Upper lobe of left lung (tissue), 4 donors: ENCODE results near the gene PREX1.

Source experiments
- EP300 ChIP-seq, 4 donors: sonication (generic); formaldehyde crosslinking; IDR thresholded peaks; one replicate each; pipeline ENCODE4 v1.5.1; 2017; ENCODE audit warnings: antibody characterized with exemption in 4 of 4, control low read depth in 2 of 4
- POLR2AphosphoS5 ChIP-seq, 2 donors: sonication (generic); formaldehyde crosslinking; IDR thresholded peaks; one replicate each; pipeline ENCODE4 v1.5.1; 2017; ENCODE audit warnings: antibody characterized with exemption in 2 of 2
- TF ChIP-seq, protein P1 (sequence below), 6 experiments: fragments of 450-650 bp in 4 of 6; fragments of 200-600 bp in 2 of 6; sonication (generic) in 2 of 6; IDR thresholded peaks; one replicate each; pipeline ENCODE4 v1.5.1; 2016 to 2019; ENCODE audit warnings: antibody characterized with exemption in 6 of 6

DNA sequence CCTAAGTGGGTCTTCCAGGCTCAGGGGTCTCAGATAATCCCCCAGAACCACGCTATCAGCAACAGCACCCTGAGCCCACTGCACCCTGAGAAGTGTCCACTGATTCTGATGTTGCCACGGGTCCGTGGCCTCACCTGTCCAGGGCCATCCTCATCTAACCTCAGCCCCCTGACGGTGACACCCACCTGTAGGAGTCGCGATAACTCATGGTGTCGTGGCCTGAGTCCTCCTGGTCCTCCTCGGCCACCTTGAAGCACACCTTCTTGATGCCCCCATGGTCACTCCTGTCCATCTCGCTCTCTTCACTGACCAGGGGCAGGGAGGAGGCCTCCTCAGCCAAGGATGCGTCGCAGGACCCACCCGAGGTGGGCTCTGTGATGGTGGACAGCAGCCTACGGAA, 182.1 kb downstream of the PREX1 start:
- no peak for TF ChIP-seq POLR2AphosphoS5 (IDR thresholded peaks at IDR 0.05)
- TF ChIP-seq EP300 (IDR thresholded peaks at IDR 0.05) = no peak
- TF ChIP-seq, protein P1, sequence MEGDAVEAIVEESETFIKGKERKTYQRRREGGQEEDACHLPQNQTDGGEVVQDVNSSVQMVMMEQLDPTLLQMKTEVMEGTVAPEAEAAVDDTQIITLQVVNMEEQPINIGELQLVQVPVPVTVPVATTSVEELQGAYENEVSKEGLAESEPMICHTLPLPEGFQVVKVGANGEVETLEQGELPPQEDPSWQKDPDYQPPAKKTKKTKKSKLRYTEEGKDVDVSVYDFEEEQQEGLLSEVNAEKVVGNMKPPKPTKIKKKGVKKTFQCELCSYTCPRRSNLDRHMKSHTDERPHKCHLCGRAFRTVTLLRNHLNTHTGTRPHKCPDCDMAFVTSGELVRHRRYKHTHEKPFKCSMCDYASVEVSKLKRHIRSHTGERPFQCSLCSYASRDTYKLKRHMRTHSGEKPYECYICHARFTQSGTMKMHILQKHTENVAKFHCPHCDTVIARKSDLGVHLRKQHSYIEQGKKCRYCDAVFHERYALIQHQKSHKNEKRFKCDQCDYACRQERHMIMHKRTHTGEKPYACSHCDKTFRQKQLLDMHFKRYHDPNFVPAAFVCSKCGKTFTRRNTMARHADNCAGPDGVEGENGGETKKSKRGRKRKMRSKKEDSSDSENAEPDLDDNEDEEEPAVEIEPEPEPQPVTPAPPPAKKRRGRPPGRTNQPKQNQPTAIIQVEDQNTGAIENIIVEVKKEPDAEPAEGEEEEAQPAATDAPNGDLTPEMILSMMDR (IDR thresholded peaks at IDR 0.05) = no peak
